ENCODE measurements around the gene TMEM201. TPM values are rescaled to one million over a fixed set of nuclear protein-coding genes. Genes with fewer than 3 reads are reported as not detected.

Gene TMEM201
- total and polyA plus RNA-seq, 11 donors = 13.1 to 24.8 (median 18.5) TPM

DNA sequence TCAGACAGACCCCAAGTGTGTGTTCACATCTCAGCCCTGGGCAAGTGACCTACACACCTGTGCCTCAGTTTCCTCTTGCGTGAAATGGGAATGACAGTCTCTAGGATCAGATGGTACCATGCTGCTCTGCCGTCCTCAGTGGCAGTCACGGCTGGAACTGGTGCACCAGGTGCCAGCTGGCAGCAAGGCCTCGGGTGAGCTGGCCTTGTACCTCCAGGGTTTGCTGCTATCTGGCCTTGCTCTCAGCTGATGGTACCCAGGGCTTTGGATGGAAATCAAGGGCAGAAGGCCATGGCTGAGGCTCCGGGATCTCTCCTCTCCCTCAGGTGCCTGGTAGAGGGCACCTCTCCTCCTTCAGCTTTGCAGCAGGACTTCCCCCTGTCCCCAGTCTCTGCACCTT, 21.3 kb downstream of the TMEM201 start:
- intact Hi-C loops (cut with DNase I) = no loop called here
- Histone ChIP-seq H3K4me1 (peaks cover 0 to 25% (median 0%) of the 10 kb centered on the region in 12 donors), H3K36me3 (peaks cover 0 to 60% (median 47%) of the 10 kb centered on the region in 9 donors), H3K27me3 (no peaks in the 10 kb centered on the region), H3K27ac (no peak overlapping the region), H3K4me3 (no peak overlapping the region), H3K9me3 (no peaks in the 10 kb centered on the region)
- DNase-seq (peak in 2 of 5 donors; percentile 76 to 78), ATAC-seq (peak in 3 of 4 donors; percentile 65 to 69 (median 65))
- WGBS, 4 donors = 56 to 76% (median 62%) methylated on average over 5 of the region's 5 CpGs
- no peak for TF ChIP-seq POLR2A (IDR thresholded peaks at IDR 0.05)
- TF ChIP-seq CTCF (IDR thresholded peaks at IDR 0.05) = no peak

- Histone ChIP-seq H3K4me3 (no peak overlapping the region), H3K9me3 (no peaks in the 10 kb centered on the region), H3K27me3 (no peaks in the 10 kb centered on the region), H3K4me1 (peaks cover 0 to 25% (median 0%) of the 10 kb centered on the region in 12 donors), H3K36me3 (peaks cover 0 to 60% (median 47%) of the 10 kb centered on the region in 9 donors), H3K27ac (no peak overlapping the region)
- no peak for TF ChIP-seq POLR2A (IDR thresholded peaks at IDR 0.05)
- no peak for TF ChIP-seq CTCF (IDR thresholded peaks at IDR 0.05)
- 89 to 93% (median 91%) methylated on average over 20 to 25 of the region's 25 CpGs for WGBS, 4 donors
- DNase-seq (peak in 1 of 5 donors; percentile 10), ATAC-seq (no peak)
- intact Hi-C loops (cut with DNase I) = no loop called here
These were observed 21.8 kb downstream of the TMEM201 start for GRCh38 chr1:9610548-9610947.

GRCh38 chr1:9611716-9612115, 23.0 kb downstream of the TMEM201 start:
- 82 to 88% (median 87%) methylated on average over 7 to 13 of the region's 13 CpGs for WGBS, 4 donors
- no peak for ATAC-seq
- H3K4me3 ChIP-seq = no peak overlapping the region
- intact Hi-C loops (cut with DNase I) = no loop called here
- peak in 1 of 5 donors; percentile 11 for DNase-seq
- H3K27me3 ChIP-seq = no peaks in the 10 kb centered on the region
- peaks cover 0 to 18% (median 0%) of the 10 kb centered on the region in 12 donors for H3K4me1 ChIP-seq
- peaks cover 0 to 60% (median 47%) of the 10 kb centered on the region in 9 donors for H3K36me3 ChIP-seq
- TF ChIP-seq CTCF (IDR thresholded peaks at IDR 0.05) = no peak
- no peak for TF ChIP-seq POLR2A (IDR thresholded peaks at IDR 0.05)
- no peak overlapping the region for H3K27ac ChIP-seq
- H3K9me3 ChIP-seq = no peaks in the 10 kb centered on the region

DNA sequence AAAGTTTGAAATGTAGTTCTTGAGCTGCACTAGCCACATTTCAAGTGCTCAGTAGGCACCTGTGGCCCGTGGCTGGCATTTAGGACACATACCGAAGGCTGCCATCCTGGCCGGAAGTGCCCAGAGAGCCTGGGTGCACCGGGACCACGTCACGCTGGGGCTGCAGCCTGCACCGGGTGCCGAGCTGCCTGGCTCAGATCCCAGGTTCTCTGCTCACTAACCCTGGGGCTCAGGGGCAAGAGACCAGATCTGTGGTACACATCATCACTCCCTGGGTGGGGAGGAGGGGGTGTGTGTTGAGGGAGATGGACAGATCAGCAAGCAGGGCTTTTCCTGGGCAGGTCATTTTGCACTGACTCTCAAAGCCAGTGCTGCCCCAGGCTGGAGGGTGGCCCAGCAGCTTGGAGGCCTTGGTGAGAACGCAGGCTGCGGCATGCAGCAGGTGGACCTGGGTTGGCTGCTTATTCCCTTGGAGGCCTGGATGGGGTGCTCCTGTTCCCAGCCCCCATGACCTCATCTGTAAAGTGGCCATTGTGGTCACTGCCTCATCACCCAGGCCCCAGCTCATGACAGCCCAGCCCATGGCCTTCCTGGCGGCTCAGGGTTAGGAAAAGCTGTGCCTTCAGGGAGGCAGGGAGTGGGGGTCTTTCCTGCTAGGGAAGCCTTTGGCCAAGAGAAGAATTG, 23.6 kb downstream of the TMEM201 start:
- Histone ChIP-seq H3K27ac (no peak overlapping the region), H3K36me3 (peaks cover 0 to 59% (median 47%) of the 10 kb centered on the region in 9 donors), H3K27me3 (no peaks in the 10 kb centered on the region), H3K9me3 (no peaks in the 10 kb centered on the region), H3K4me3 (no peak overlapping the region), H3K4me1 (peaks cover 0 to 14% (median 0%) of the 10 kb centered on the region in 12 donors)
- DNase-seq (peak in 1 of 5 donors; percentile 11), ATAC-seq (no peak)
- 64 to 85% (median 81%) methylated on average over 7 to 11 of the region's 11 CpGs for WGBS, 4 donors
- intact Hi-C loops (cut with DNase I) = no loop called here
- TF ChIP-seq CTCF (IDR thresholded peaks at IDR 0.05) = no peak
- no peak for TF ChIP-seq POLR2A (IDR thresholded peaks at IDR 0.05)

All from heart left ventricle (tissue), 16 donors.